HepG2 (cell line): ENCODE data around the gene SYTL1. TPM values are rescaled to one million over a fixed set of nuclear protein-coding genes. Genes with fewer than 3 reads are reported as not detected.
A peak's percentile ranks its signal among the peaks of the same experiment; 100 is the strongest.

Experiments used
- ARHGAP35 ChIP-seq: sonication (generic); formaldehyde crosslinking; IDR thresholded peaks from 2 replicates; pipeline ENCODE4 v1.9.0; 2022; ENCODE audit warnings: mild to moderate bottlenecking, inconsistent platforms, moderate library complexity, missing genetic modification reagents, borderline replicate concordance
- ARID2 ChIP-seq: sonication (generic); formaldehyde crosslinking; IDR thresholded peaks from 2 replicates; pipeline ENCODE4 v1.8.1; 2022; ENCODE audit warnings: mild to moderate bottlenecking, missing genetic modification reagents, borderline replicate concordance
- FOXK2 ChIP-seq: fragments of 450-650 bp; IDR thresholded peaks from 2 replicates; pipeline ENCODE4 v1.6.1; 2016
- MED1 ChIP-seq: sonication (generic); formaldehyde crosslinking; IDR thresholded peaks from 2 replicates; pipeline ENCODE4 v1.4.0; 2020; ENCODE audit warnings: missing genetic modification reagents
- NBN ChIP-seq: fragments of 450-650 bp; conservative IDR thresholded peaks from 2 replicates; pipeline ENCODE4 v1.6.1; 2017
- NR3C1 ChIP-seq: sonication (generic); formaldehyde crosslinking; IDR thresholded peaks from 2 replicates; pipeline ENCODE4 v1.4.0; 2020; ENCODE audit warnings: missing genetic modification reagents
- SATB2 ChIP-seq: sonication (generic); formaldehyde crosslinking; IDR thresholded peaks from 2 replicates; pipeline ENCODE4 v1.5.0; 2020; ENCODE audit warnings: missing genetic modification reagents
- SCMH1 ChIP-seq: sonication (generic); formaldehyde crosslinking; IDR thresholded peaks from 2 replicates; pipeline ENCODE4 v1.9.0; 2021; ENCODE audit warnings: missing genetic modification reagents, mild to moderate bottlenecking, borderline replicate concordance
- ZBTB46 ChIP-seq: sonication (generic); formaldehyde crosslinking; IDR thresholded peaks from 2 replicates; pipeline ENCODE4 v1.4.0; 2020; ENCODE audit warnings: mild to moderate bottlenecking, missing genetic modification reagents, borderline replicate concordance
- ZNF292 ChIP-seq: sonication (generic); formaldehyde crosslinking; IDR thresholded peaks from 2 replicates; pipeline ENCODE4 v1.8.1; 2022; ENCODE audit warnings: mild to moderate bottlenecking, low read depth, missing genetic modification reagents, borderline replicate concordance
- ZNF318 ChIP-seq: sonication (generic); formaldehyde crosslinking; IDR thresholded peaks from 2 replicates; pipeline ENCODE4 v1.4.0; 2020; ENCODE audit warnings: mild to moderate bottlenecking, missing genetic modification reagents
- ZNF687 ChIP-seq: sonication (generic); formaldehyde crosslinking; IDR thresholded peaks from 2 replicates; pipeline ENCODE4 v1.5.1; 2020; ENCODE audit warnings: mild to moderate bottlenecking, missing genetic modification reagents, moderate library complexity
- polyA plus RNA-seq, 8 experiments: library from polyadenylated mRNA; depleted of rRNA in 3 of 8; stranded (reverse) in 7 of 8; unstranded in 1 of 8; fragments of >200 nt; fragmentation: Illumina TruSeq in 4 of 8; extraction: Trizol in 4 of 8; gene quantifications; 2 replicates each; pipeline versions ENCODE4 v1.2.1 to v1.2.3, GENCODE V29; 2011 to 2016; ENCODE audit warnings: low read depth in 4 of 8, missing spikeins in 1 of 8, mixed read lengths in 1 of 8; ENCODE audit not compliant: insufficient read depth in 1 of 8
- total RNA-seq, 5 experiments: library from RNA; depleted of rRNA; stranded (reverse); fragments of >200 nt; fragmentation: Illumina TruSeq; extraction: Trizol; gene quantifications; 2 replicates each; pipeline ENCODE4 v1.2.3, GENCODE V29; 2016; ENCODE audit warnings: low read depth in 1 of 5
- TF ChIP-seq, protein P1 (sequence below): sonication (generic); IDR thresholded peaks from 2 replicates; pipeline ENCODE4 v1.6.1; 2016; ENCODE audit warnings: low read depth, borderline replicate concordance

Gene SYTL1
- total and polyA plus RNA-seq, 2 of the 13 experiments (the other 11 are each of a cell fraction or from before 2014, with no cell fraction given): 11.1 to 17.8 TPM

DNA sequence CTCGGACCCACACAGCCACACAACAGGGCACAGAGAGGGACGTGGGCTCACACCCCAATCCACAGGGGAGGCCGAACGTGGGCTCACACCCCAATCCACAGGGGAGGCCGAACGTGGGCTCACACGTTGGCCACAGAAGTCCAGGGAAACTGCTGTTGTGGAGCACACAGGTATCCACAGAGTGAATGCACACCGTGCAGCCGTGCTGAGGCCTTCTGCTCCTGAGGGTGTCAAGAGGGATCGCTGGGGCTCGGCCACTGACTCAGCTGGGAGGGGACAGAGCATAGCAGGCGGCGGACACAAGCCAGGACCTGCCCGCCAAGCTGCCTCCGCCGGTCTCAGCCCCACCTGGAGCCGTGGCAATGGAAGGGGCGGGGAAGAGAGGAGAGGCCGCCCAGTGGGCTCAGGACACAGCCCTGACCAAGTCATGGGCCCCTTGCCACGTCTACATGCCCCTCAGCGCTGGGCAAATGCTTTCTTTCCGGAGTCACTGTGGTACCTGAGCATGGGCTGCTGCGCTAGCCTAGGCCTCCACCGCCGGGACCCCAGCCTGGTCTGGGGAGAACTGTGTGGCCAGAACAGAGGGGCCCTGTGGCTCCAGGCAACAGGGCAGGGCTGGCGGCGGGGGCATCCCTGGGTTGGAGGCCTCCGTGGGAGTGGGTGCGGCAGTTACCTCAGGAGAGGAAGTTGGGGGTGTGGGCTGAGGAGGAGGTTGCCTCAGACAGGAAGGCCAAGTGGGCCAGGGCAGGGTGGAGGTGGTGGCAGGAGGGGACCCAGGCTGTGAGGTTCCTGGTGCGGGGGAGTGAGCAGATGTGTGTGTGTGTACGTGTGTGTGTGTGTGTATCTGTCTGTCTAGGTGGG lies 1.2 kb downstream of the SYTL1 start (continued):
- TF ChIP-seq ARID2 (CRISPR knock-in tag): peak; percentile 59; the same call in 1 of the 2 replicates
- no peak for TF ChIP-seq ZBTB46 (CRISPR knock-in tag)
- peak; percentile 61 for TF ChIP-seq ZNF292 (CRISPR knock-in tag)
- 0 out of 2 replicates have a peak, but pooled peaks have one; percentile 39 for TF ChIP-seq ZNF318 (CRISPR knock-in tag)
- TF ChIP-seq ARHGAP35 (CRISPR knock-in tag): no peak; the same call in 1 of the 2 replicates
- TF ChIP-seq NR3C1: no peak
- no peak for TF ChIP-seq NBN
- no peak for TF ChIP-seq SATB2 (CRISPR knock-in tag)
- peak; percentile 91 for TF ChIP-seq ZNF687 (CRISPR knock-in tag)
- TF ChIP-seq, protein P1, sequence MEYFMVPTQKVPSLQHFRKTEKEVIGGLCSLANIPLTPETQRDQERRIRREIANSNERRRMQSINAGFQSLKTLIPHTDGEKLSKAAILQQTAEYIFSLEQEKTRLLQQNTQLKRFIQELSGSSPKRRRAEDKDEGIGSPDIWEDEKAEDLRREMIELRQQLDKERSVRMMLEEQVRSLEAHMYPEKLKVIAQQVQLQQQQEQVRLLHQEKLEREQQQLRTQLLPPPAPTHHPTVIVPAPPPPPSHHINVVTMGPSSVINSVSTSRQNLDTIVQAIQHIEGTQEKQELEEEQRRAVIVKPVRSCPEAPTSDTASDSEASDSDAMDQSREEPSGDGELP: peak; percentile 67; the same call in 1 of the 2 replicates
- TF ChIP-seq SCMH1 (CRISPR knock-in tag): no peak
- no peak for TF ChIP-seq FOXK2
- no peak for TF ChIP-seq MED1 (CRISPR knock-in tag)
